ENCODE data around the gene FRYL.
"Not testable (repeated sequence)": the region's sequence is repeated elsewhere in the genome, so short reads cannot be mapped to it uniquely, and the experiment has no call there.

- not testable (repeated sequence) for TF ChIP-seq POLR2A, CTCF (IDR thresholded peaks at IDR 0.05)
These were observed 20.1 kb upstream of the FRYL start for GRCh38 chr4:48800155-48800554.
